Central memory CD8-positive, alpha-beta T cell (primary cell): ENCODE data around the gene OR5V1.
"Not testable (repeated sequence)": the region's sequence is repeated elsewhere in the genome, so short reads cannot be mapped to it uniquely, and the experiment has no call there.

Experiments used
- ATAC-seq: fragments of 150-1000 bp; cut with Tn5 transposase; replicated peaks from 2 replicates; pipeline ENCODE4 v1.10.0; 2022; ENCODE audit warnings: mild to moderate bottlenecking, moderate FRiP score, moderate number of reproducible peaks; ENCODE audit not compliant: poor library complexity, severe bottlenecking; ENCODE audit errors: extremely low read depth
- DNase-seq, 2 donors: peaks; one replicate each; pipeline ENCODE4 v3.0.0; 2021; ENCODE audit warnings: low spot score in 2 of 2
- H3K27ac Mint-ChIP-seq: one replicate; pipeline ENCODE4 v1.8.0; 2022; ENCODE audit warnings: low read depth, mild to moderate bottlenecking, moderate library complexity, mixed read lengths
- H3K27me3 Mint-ChIP-seq: one replicate; pipeline ENCODE4 v1.8.0; 2022; ENCODE audit warnings: mixed read lengths
- H3K36me3 Mint-ChIP-seq: one replicate; pipeline ENCODE4 v1.8.0; 2022; ENCODE audit warnings: mild to moderate bottlenecking, moderate library complexity, mixed read lengths; ENCODE audit not compliant: insufficient read depth
- H3K4me1 Mint-ChIP-seq: one replicate; pipeline ENCODE4 v1.8.0; 2022; ENCODE audit warnings: mixed read lengths
- H3K4me3 Mint-ChIP-seq: one replicate; pipeline ENCODE4 v1.8.0; 2022; ENCODE audit warnings: mild to moderate bottlenecking, moderate library complexity, mixed read lengths
- H3K9me3 Mint-ChIP-seq: one replicate; pipeline ENCODE4 v1.8.0; 2022; ENCODE audit warnings: mixed read lengths

Gene OR5V1

GRCh38 chr6:29368765-29369164 is at the start of gene OR5V1:
Gene OR5V1, minus strand, starts transcription at chr6:29368865. Its CDS starts 12,670 bp downstream, at chr6:29356195.
- DNase-seq (no peak), ATAC-seq (no peak)
- peaks cover 54% of the 10 kb centered on the region for H3K27me3 Mint-ChIP-seq
- H3K36me3 Mint-ChIP-seq, result no peaks in the 10 kb centered on the region
- no peaks in the 10 kb centered on the region for H3K9me3 Mint-ChIP-seq
- H3K4me1 Mint-ChIP-seq, result no peaks in the 10 kb centered on the region
- no peak within 1 kb of the TSS for H3K27ac Mint-ChIP-seq
- no peak within 1 kb of the TSS for H3K4me3 Mint-ChIP-seq

GRCh38 chr6:29414588-29414987 is 45.9 kb upstream of the OR5V1 start, which contains the start of gene OR12D1:
Gene OR12D1, plus strand, starts transcription at chr6:29414928.
- H3K4me1 Mint-ChIP-seq, result no peaks in the 10 kb centered on the region
- H3K4me3 Mint-ChIP-seq, result no peak within 1 kb of the TSS
- peaks cover 71% of the 10 kb centered on the region for H3K27me3 Mint-ChIP-seq
- ATAC-seq (no peak), DNase-seq (no peak)
- peaks cover 11% of the 10 kb centered on the region for H3K9me3 Mint-ChIP-seq
- H3K36me3 Mint-ChIP-seq, result no peaks in the 10 kb centered on the region
- H3K27ac Mint-ChIP-seq, result no peak within 1 kb of the TSS

- Mint-ChIP-seq H3K4me3 (no peak overlapping the region), H3K36me3 (no peaks in the 10 kb centered on the region), H3K27me3 (peaks cover 78% of the 10 kb centered on the region), H3K27ac (no peak overlapping the region), H3K9me3 (peaks cover 13% of the 10 kb centered on the region), H3K4me1 (no peaks in the 10 kb centered on the region)
- DNase-seq (no peak), ATAC-seq (no peak)
These were observed 35.1 kb upstream of the OR5V1 start for GRCh38 chr6:29403801-29404200.

- DNase-seq (no peak), ATAC-seq (no peak)
- Mint-ChIP-seq H3K4me1 (no peaks in the 10 kb centered on the region), H3K27ac (no peak overlapping the region), H3K4me3 (no peak overlapping the region), H3K9me3 (no peaks in the 10 kb centered on the region), H3K36me3 (no peaks in the 10 kb centered on the region), H3K27me3 (peaks cover 78% of the 10 kb centered on the region)
These were observed 30.9 kb upstream of the OR5V1 start for GRCh38 chr6:29399525-29399924.

- ATAC-seq, result no peak
- Mint-ChIP-seq H3K4me1 (no peaks in the 10 kb centered on the region), H3K36me3 (no peaks in the 10 kb centered on the region), H3K9me3 (no peaks in the 10 kb centered on the region), H3K27ac (no peak within 1 kb of the TSS), H3K27me3 (peaks cover 70% of the 10 kb centered on the region), H3K4me3 (no peak within 1 kb of the TSS)
- DNase-seq, result no peak
These were observed 26.7 kb upstream of the OR5V1 start, which contains the start of gene OR12D2 for GRCh38 chr6:29395331-29395730. Gene OR12D2, plus strand, starts transcription at chr6:29395631. Its CDS starts 1,069 bp downstream, at chr6:29396700.

- Mint-ChIP-seq H3K9me3 (no peaks in the 10 kb centered on the region), H3K36me3 (peaks cover 2% of the 10 kb centered on the region), H3K27me3 (peaks cover 56% of the 10 kb centered on the region), H3K27ac (no peak overlapping the region), H3K4me3 (no peak overlapping the region), H3K4me1 (no peaks in the 10 kb centered on the region)
- ATAC-seq (no peak), DNase-seq (no peak)
These were observed 19.9 kb upstream of the OR5V1 start for GRCh38 chr6:29388533-29388932.

GRCh38 chr6:29376003-29376402 is 7.3 kb upstream of the OR5V1 start:
- no peak for ATAC-seq
- Mint-ChIP-seq H3K27ac (no peak overlapping the region), H3K27me3 (peaks cover 54% of the 10 kb centered on the region), H3K4me1 (no peaks in the 10 kb centered on the region), H3K4me3 (no peak overlapping the region), H3K9me3 (no peaks in the 10 kb centered on the region), H3K36me3 (no peaks in the 10 kb centered on the region)
- DNase-seq, result no peak

GRCh38 chr6:29375191-29375590 is 6.5 kb upstream of the OR5V1 start, which contains the start of gene OR12D3:
Gene OR12D3, minus strand, starts transcription at chr6:29375291. Its CDS starts 4 bp downstream, at chr6:29375287.
- Mint-ChIP-seq H3K9me3 (no peaks in the 10 kb centered on the region), H3K27me3 (peaks cover 59% of the 10 kb centered on the region)
- no peak for ATAC-seq

GRCh38 chr6:29355603-29356002 is 13.1 kb downstream of the OR5V1 start:
- ATAC-seq (no peak), DNase-seq (no peak)
- peaks cover 7% of the 10 kb centered on the region for H3K9me3 Mint-ChIP-seq
- H3K4me1 Mint-ChIP-seq, result no peaks in the 10 kb centered on the region
- no peak overlapping the region for H3K27ac Mint-ChIP-seq
- peaks cover 82% of the 10 kb centered on the region for H3K27me3 Mint-ChIP-seq
- no peak overlapping the region for H3K4me3 Mint-ChIP-seq
- no peaks in the 10 kb centered on the region for H3K36me3 Mint-ChIP-seq

More at GRCh38 chr6:29375191-29375590, 6.5 kb upstream of the OR5V1 start, which contains the start of gene OR12D3:
- Mint-ChIP-seq H3K36me3 (no peaks in the 10 kb centered on the region), H3K4me3 (no peak within 1 kb of the TSS), H3K27ac (no peak within 1 kb of the TSS), H3K4me1 (no peaks in the 10 kb centered on the region)
- DNase-seq, result no peak

GRCh38 chr6:29354980-29355379 is 13.7 kb downstream of the OR5V1 start:
- Mint-ChIP-seq H3K36me3 (no peaks in the 10 kb centered on the region), H3K4me3 (no peak overlapping the region), H3K4me1 (no peaks in the 10 kb centered on the region), H3K9me3 (peaks cover 8% of the 10 kb centered on the region), H3K27me3 (peaks cover 82% of the 10 kb centered on the region), H3K27ac (no peak overlapping the region)
- ATAC-seq, result no peak
- DNase-seq, result no peak

- H3K4me3 Mint-ChIP-seq, ATAC-seq, H3K4me1 Mint-ChIP-seq, DNase-seq, H3K36me3 Mint-ChIP-seq, H3K27ac Mint-ChIP-seq: not testable (repeated sequence)
- peaks cover 15% of the 10 kb centered on the region for H3K9me3 Mint-ChIP-seq
- H3K27me3 Mint-ChIP-seq, result peaks cover 72% of the 10 kb centered on the region
These were observed 19.3 kb downstream of the OR5V1 start for GRCh38 chr6:29349348-29349747.

- Mint-ChIP-seq H3K4me3 (no peak overlapping the region), H3K9me3 (peaks cover 8% of the 10 kb centered on the region), H3K4me1 (no peaks in the 10 kb centered on the region), H3K36me3 (no peaks in the 10 kb centered on the region), H3K27ac (no peak overlapping the region), H3K27me3 (peaks cover 32% of the 10 kb centered on the region)
- DNase-seq, result no peak
- no peak for ATAC-seq
These were observed 23.3 kb downstream of the OR5V1 start for GRCh38 chr6:29345380-29345779.

GRCh38 chr6:29336269-29336668 is 32.4 kb downstream of the OR5V1 start:
- Mint-ChIP-seq H3K27me3 (peaks cover 74% of the 10 kb centered on the region), H3K4me3 (no peak overlapping the region), H3K27ac (no peak overlapping the region), H3K36me3 (no peaks in the 10 kb centered on the region), H3K4me1 (no peaks in the 10 kb centered on the region), H3K9me3 (peaks cover 4% of the 10 kb centered on the region)
- ATAC-seq, result no peak
- no peak for DNase-seq
